HG03442 (cell line): ENCODE data around the gene ZNRD2.
"Not testable (repeated sequence)": the region's sequence is repeated elsewhere in the genome, so short reads cannot be mapped to it uniquely, and the experiment has no call there.

Experiments used
- ATAC-seq: cut with Tn5 transposase; IDR thresholded peaks from one replicate; pipeline ENCODE4 v1.9.1; 2021; ENCODE audit warnings: mild to moderate bottlenecking, moderate library complexity; ENCODE audit not compliant: unreplicated experiment

Gene ZNRD2

DNA sequence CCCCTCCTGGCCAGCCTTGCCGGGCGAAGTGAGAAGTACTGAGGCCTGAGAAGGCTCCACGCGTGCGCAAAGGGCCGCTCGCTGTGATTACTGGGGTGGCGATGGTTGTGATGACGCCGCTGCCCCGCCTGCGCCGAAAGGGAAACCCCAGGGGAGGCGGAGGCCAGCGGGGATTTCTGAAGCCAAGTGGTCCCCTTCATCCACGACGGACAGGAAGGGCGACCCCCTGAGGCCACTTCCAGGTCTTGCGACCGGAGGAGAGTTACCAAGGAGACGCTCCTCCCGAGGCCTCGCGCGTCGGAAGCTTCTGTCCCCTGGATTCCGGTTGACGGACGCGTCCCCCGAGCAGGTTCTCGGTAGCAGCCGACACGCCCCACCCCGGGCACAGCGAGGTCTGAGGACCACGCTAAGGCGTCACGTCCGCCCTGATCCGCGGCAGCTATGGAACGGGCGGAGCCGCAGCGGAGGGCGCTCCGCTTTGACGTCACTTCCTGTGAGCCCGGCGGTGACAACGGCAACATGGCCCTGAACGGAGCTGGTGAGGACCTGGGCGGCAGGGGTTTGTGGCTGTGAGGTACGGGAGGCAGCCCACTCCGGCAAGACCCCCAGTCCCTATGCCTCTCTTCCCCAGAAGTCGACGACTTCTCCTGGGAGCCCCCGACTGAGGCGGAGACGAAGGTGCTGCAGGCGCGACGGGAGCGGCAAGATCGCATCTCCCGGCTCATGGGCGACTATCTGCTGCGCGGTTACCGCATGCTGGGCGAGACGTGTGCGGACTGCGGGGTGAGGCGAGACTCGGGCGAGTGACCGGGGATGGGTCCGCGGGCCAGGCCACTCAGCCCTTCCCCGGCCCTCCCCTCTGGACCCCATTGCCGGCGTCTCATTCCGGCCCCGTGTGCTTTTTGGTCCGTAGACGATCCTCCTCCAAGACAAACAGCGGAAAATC lies at the start of gene ZNRD2:
ZNRD2 (plus strand) TSS at position 505 of the 946 bp plus-strand sequence; CDS start at position 520, 15 bp downstream.
- peak; percentile 59 for ATAC-seq

DNA sequence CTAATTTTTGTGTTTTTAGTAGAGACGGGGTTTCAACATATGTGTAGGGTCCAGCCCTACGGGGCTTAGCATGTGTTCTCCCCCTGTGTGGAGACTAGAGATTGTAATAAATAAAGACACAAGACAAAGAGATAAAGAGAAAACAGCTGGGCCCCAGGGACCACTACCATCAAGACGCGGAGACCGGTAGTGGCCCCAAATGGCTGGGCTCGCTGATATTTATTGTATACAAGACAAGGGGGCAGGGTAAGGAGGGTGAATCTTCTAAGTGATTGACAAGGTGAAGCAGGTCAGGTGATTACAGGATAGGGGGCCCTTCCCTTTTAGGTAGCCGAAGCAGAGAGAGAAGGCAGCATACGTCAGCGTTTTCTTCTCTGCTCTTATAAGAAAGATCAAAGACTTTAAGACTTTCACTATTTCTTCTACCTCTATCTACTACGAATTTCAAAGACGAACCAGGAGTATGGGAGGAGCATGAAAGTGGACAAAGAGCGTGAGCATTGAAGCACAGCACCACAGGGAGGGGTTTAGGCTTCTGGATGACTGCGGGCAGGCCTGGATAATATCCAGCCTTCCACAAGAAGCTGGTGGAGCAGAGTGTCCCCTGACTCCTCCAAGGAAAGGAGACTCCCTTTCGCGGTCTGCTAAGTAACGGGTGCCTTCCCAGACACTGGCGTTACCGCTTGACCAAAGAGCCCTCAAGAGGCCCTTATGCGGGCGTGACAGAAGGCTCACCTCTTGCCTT lies 48.3 kb upstream of the ZNRD2 start:
- not testable (repeated sequence) for ATAC-seq

DNA sequence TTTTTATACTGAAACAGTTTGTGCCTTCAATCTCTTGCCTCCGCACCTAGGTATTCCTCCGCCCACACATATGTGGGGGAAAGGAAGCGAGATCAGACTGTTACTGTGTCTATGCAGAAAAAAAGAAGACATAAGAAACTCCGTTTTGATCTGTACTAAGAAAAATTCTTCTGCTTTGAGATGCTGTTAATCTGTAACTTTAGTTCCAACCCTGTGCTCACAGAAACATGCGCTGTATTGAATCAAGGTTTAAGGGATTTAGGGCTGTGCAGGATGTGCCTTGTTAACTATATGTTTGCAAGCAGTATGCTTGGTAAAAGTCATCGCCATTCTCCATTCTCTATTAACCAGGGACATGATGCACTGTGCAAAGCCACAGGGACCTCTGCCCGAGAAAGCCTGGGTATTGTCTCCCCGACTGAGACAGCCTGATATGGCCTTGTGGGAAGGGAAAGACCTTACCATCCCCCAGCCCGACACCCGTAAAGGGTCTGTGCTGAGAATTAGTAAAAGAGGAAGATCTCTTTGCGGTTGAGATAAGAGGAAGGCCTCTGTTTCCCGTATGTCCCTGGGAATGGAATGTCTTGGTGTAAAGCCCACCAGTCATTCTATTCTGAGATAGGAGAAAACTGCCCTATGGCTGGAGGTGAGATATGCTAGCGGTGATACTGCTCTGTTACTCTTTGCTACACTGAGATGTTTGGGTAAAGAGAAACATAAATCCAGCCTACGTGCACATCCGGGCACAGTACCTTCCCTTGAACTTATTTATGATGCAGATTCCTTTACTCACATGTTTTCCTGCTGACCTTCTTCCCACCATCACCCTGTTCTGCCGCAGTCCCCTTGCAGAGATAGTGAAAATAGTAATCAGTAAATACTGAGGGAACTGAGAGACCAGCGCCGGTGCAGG lies 47.3 kb upstream of the ZNRD2 start:
- not testable (repeated sequence) for ATAC-seq

- ATAC-seq, result not testable (repeated sequence)
These were observed 46.7 kb upstream of the ZNRD2 start for GRCh38 chr11:65523631-65523968.

- no peak for ATAC-seq
These were observed 46.1 kb upstream of the ZNRD2 start for GRCh38 chr11:65524014-65524740.

DNA sequence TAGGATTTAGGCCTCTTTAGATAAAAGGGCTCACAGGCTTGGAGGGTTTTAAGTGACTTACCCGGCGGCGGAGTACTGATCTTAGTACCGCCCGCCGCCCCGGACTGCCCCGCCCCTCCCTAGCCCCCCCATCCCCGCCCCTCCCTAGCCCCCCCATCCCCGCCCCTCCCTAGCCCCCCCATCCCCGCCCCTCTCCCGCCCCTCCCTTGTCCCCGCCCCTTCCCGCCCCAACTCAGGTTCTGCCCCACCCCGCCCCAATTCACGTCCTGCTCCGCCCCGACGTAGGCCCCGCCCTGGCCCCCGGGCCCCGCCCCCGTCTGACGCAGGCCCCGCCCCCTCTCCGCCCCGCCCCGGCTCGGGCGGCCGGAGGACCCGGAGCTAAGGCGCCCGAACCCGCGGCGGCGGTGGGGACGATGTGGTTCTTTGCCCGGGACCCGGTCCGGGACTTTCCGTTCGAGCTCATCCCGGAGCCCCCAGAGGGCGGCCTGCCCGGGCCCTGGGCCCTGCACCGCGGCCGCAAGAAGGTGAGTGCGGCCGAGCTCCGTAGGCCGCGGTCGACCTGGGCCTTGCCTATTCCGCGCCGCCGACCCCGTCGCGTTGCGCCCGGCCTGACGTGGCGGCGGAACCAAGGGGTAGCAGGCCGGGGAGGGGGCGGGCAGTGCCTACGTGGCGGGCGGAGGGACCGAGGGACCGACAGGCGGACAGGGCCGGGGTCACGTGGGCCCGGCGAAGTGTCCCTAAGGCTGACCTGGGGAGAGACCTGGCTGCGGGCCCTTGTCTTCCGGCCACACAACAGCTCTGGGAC lies 45.3 kb upstream of the ZNRD2 start, which contains the start of gene SCYL1:
SCYL1 (plus strand) TSS at position 343 of the 805 bp plus-strand sequence; CDS start at position 414, 71 bp downstream.
- no peak for ATAC-seq

DNA sequence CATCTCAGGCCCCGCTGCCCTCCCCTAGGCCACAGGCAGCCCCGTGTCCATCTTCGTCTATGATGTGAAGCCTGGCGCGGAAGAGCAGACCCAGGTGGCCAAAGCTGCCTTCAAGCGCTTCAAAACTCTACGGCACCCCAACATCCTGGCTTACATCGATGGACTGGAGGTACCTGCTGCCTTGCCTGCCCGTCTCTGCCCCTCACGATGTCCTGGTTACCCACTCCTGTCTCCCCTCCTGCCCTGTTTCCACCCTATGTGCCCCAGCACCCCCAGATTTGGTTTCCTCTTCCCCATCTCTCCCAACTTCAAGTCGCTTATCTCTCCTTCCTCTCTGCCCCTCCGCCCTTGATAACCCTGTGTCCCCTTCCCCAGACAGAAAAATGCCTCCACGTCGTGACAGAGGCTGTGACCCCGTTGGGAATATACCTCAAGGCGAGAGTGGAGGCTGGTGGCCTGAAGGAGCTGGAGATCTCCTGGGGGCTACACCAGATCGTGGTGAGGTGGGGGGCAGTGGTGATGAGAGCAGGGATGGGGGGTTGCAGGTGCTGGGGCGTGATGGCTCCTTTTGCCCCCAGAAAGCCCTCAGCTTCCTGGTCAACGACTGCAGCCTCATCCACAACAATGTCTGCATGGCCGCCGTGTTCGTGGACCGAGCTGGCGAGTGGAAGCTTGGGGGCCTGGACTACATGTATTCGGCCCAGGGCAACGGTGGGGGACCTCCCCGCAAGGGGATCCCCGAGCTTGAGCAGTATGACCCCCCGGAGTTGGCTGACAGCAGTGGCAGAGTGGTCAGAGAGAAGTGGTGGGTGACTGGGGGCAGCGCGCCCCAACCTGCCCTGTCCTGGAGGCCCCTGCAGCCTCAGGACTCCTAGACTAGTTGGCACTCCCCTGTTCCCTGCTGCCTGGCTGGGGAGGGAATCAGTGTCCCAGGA lies 44.5 kb upstream of the ZNRD2 start:
- ATAC-seq, result no peak

DNA sequence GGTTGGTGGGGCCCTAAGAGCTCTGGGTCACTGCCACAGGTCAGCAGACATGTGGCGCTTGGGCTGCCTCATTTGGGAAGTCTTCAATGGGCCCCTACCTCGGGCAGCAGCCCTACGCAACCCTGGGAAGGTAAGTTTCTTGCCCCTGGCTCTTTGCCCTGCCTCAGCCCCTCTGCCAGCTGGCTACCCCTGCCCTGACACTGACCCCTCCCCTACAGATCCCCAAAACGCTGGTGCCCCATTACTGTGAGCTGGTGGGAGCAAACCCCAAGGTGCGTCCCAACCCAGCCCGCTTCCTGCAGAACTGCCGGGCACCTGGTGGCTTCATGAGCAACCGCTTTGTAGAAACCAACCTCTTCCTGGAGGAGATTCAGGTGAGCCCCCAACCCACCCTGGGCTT lies 43.5 kb upstream of the ZNRD2 start:
- no peak for ATAC-seq

GRCh38 chr11:65528819-65529350 lies 41.4 kb upstream of the ZNRD2 start:
- no peak for ATAC-seq

DNA sequence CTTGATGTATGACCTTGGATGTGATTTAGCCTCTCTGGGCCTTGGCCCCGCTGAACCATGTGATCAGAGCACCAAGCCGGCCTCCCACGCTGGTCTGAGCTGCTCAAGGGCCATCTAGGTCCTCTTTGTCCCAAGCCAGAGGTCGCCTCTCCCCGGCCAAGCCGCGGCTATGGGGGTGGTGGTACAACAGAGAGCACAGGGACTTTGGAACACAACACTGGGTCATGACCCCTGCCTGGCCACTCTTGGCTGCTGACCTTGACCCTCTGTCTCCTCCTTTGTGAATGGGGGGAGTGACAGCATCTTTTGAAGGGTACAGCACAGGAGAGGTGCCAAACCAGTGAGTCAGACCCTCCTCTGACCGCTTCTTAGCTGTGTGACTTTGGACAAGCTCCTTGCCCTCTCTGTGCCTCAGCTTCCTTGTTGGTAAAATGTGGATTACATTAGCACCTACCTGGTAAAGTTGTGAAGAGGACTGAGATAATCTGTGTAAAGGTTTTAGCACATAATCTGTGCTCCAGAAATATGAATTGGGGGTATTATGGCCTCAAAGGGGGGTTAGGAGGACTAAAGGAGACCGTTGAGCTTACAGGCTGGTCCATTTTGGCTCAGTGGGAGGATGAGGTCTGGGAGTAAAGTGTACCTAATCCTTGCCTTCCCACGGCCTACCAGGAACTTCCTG lies 40.7 kb upstream of the ZNRD2 start:
- ATAC-seq, result no peak

DNA sequence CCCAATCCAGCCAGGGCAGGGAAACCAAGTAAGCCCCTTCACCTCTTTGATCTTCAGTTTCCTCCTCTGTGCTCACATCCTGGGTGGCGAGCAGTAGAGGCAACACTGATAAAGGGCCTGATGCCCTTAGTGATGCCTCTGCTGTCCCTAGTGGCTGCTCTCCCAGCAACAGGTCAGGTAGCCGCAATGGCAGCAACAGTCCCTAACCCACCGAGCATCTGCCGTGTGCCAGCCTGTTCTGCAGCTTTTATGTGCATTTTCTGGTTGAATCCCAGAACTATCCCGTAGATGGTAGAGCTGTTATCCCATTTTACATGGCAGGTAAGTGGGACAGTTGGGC lies 40.1 kb upstream of the ZNRD2 start:
- no peak for ATAC-seq

DNA sequence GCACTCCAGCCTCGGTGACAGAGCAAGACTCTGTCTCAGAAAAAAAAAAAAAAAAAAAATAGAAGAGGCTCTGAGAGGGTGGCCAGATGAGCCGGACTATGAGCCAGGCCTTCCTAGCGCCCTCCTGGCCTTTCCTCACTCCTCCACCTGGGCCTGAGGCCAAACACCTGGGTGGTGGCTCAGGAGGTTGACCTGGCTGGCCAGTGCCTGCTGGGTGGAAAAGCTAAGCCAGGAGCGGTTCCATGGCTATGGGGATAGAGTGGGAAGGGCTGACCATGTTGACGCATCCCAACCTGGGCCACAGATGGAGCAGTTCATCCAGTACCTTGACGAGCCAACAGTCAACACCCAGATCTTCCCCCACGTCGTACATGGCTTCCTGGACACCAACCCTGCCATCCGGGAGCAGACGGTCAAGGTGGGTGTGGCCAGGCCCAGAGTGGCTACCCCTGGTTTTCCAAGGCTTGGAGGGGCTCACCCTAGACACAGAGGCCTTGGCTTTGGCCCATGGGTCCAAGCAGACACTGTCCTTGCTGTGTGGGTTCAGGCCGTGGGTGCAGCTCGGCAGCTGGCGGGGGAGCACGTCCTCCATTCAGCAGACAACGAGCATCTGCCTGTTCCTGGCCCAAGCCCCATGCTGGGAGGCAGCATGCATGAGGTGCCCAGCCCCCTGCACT lies 37.8 kb upstream of the ZNRD2 start:
- ATAC-seq, result no peak

- ATAC-seq, result no peak
These were observed 35.2 kb upstream of the ZNRD2 start for GRCh38 chr11:65535102-65535501.

DNA sequence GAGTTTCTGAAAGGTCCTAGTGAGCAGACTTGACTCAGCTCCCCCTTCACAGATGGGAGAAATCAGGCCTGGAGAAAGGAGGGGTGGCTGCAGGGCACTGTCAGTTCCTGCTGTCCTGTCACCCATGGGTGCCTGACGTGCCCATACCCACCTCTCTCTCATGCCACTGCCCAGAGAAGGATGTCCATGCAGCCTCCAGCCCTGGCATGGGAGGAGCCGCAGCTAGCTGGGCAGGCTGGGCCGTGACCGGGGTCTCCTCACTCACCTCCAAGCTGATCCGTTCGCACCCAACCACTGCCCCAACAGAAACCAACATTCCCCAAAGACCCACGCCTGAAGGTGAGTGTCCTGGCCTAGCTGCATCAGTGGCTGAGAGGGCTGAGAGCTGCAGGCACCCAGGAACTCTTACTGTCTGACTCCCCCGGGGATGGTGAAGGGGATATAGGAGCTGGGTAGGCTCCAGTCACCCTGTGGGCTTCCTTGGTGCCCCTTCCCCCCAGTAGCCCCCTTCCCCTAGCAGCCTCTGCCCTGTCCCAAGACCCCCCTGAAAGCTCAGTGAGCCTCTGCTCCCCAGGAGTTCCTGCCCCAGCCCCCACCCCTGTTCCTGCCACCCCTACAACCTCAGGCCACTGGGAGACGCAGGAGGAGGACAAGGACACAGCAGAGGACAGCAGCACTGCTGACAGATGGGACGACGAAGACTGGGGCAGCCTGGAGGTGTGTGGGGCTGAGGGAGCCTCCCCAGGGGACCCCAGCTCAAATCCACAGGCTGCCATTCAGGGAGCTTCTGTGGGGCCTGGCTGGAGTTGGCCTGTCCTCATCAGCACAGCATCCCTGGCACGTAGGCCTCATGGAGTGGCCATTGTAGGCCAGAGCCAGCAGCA lies 33.6 kb upstream of the ZNRD2 start:
- ATAC-seq, result no peak

- no peak for ATAC-seq
These were observed 33.0 kb upstream of the ZNRD2 start for GRCh38 chr11:65537296-65537597.

DNA sequence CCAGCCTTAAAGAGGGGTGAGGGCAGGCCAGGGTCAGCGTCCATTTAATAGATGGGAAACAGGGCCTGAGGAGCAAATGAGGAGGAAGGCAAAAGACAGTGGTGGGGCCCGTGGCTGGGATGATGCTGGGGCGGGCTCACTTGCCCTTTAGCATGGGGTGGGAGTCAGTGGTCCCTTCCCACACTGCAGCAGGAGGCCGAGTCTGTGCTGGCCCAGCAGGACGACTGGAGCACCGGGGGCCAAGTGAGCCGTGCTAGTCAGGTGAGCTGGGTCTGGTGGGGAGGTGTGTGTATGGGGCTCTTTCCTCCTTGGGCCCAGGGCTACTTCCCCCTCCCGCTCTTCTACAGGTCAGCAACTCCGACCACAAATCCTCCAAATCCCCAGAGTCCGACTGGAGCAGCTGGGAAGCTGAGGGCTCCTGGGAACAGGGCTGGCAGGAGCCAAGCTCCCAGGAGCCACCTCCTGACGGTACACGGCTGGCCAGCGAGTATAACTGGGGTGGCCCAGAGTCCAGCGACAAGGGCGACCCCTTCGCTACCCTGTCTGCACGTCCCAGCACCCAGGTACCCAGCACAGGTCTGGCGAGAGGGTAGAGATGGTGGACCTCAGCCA lies 32.6 kb upstream of the ZNRD2 start:
- no peak for ATAC-seq
